Measurements from ENCODE around the gene PACS2.

DNA sequence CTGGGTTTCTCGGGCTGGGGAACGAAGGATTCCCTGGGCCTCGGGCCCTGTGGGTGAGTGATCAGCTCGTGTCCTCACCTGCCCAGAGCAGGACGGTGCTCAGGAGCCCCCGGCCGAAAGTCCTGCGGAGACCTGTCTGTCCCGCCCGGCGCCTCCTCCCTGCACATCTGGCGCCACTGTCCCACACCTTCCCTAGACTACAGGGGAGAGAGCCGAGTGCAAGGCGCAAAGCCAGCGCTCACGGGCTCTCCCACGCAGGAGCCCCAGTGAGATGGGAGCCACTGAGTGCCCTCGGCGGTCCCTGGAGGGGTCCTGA is 70.7 kb downstream of the PACS2 start:
- TF ChIP-seq, protein P1, sequence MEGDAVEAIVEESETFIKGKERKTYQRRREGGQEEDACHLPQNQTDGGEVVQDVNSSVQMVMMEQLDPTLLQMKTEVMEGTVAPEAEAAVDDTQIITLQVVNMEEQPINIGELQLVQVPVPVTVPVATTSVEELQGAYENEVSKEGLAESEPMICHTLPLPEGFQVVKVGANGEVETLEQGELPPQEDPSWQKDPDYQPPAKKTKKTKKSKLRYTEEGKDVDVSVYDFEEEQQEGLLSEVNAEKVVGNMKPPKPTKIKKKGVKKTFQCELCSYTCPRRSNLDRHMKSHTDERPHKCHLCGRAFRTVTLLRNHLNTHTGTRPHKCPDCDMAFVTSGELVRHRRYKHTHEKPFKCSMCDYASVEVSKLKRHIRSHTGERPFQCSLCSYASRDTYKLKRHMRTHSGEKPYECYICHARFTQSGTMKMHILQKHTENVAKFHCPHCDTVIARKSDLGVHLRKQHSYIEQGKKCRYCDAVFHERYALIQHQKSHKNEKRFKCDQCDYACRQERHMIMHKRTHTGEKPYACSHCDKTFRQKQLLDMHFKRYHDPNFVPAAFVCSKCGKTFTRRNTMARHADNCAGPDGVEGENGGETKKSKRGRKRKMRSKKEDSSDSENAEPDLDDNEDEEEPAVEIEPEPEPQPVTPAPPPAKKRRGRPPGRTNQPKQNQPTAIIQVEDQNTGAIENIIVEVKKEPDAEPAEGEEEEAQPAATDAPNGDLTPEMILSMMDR (IDR thresholded peaks at IDR 0.05; ENCODE audit: insufficient read depth, low read length), result no peak
- TF ChIP-seq POLR2AphosphoS5 (IDR thresholded peaks at IDR 0.05; ENCODE audit: low read depth), result no peak
- TF ChIP-seq, protein P2, sequence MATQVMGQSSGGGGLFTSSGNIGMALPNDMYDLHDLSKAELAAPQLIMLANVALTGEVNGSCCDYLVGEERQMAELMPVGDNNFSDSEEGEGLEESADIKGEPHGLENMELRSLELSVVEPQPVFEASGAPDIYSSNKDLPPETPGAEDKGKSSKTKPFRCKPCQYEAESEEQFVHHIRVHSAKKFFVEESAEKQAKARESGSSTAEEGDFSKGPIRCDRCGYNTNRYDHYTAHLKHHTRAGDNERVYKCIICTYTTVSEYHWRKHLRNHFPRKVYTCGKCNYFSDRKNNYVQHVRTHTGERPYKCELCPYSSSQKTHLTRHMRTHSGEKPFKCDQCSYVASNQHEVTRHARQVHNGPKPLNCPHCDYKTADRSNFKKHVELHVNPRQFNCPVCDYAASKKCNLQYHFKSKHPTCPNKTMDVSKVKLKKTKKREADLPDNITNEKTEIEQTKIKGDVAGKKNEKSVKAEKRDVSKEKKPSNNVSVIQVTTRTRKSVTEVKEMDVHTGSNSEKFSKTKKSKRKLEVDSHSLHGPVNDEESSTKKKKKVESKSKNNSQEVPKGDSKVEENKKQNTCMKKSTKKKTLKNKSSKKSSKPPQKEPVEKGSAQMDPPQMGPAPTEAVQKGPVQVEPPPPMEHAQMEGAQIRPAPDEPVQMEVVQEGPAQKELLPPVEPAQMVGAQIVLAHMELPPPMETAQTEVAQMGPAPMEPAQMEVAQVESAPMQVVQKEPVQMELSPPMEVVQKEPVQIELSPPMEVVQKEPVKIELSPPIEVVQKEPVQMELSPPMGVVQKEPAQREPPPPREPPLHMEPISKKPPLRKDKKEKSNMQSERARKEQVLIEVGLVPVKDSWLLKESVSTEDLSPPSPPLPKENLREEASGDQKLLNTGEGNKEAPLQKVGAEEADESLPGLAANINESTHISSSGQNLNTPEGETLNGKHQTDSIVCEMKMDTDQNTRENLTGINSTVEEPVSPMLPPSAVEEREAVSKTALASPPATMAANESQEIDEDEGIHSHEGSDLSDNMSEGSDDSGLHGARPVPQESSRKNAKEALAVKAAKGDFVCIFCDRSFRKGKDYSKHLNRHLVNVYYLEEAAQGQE (IDR thresholded peaks at IDR 0.05; ENCODE audit: insufficient replicate concordance, low read depth), result no peak
- TF ChIP-seq SPI1 (IDR thresholded peaks at IDR 0.05; ENCODE audit: borderline replicate concordance, low read depth), result no peak
- TF ChIP-seq GABPA (IDR thresholded peaks at IDR 0.05; ENCODE audit: low read depth), result no peak

All from HL-60 (cell line).